CD4-positive, alpha-beta T cell (primary cell): ENCODE measurements around the gene HIBADH. TPM values are rescaled to one million over a fixed set of nuclear protein-coding genes. Genes with fewer than 3 reads are reported as not detected.

Experiments used
- ATAC-seq: fragments of 200-7000 bp; cut with Tn5 transposase; one replicate; pipeline ENCODE4 v1.10.0; 2022; ENCODE audit warnings: mild to moderate bottlenecking; ENCODE audit not compliant: poor library complexity
- CTCF ChIA-PET: fragments of 350-600 bp; sonication (Branson Sonifier 250); formaldehyde crosslinking; loops from one replicate; lab custom pipeline; 2021; ENCODE audit warnings: antibody characterized with exemption, inconsistent platforms; lab: Charles Lee
- POLR2A ChIA-PET: fragments of 350-600 bp; sonication (Branson Sonifier 250); formaldehyde crosslinking; loops from one replicate; lab custom pipeline; 2021; ENCODE audit warnings: antibody characterized with exemption, inconsistent platforms; lab: Charles Lee
- DNase-seq, 14 experiments: peaks; one replicate each; pipeline ENCODE4 v3.0.0-alpha.2; 2013 to 2020; ENCODE audit warnings: mixed read lengths in 2 of 14
- H3K27ac ChIP-seq, 2 donors: one replicate each; pipeline versions ENCODE4 v1.5.1 to v1.7.0; 2013; ENCODE audit warnings: low read length in 2 of 2, low read depth in 1 of 2, mild to moderate bottlenecking in 1 of 2
- H3K27me3 ChIP-seq, 2 experiments: 1 replicate in 1 of 2; 2 replicates in 1 of 2; pipeline versions ENCODE4 v1.6.1 to v1.7.0; 2013; ENCODE audit warnings: low read length in 2 of 2, control low read depth in 1 of 2, mild to moderate bottlenecking in 1 of 2, moderate library complexity in 1 of 2; ENCODE audit not compliant: insufficient read depth in 2 of 2, control insufficient read depth in 1 of 2
- H3K36me3 ChIP-seq: one replicate; pipeline ENCODE4 v1.6.1; 2013; ENCODE audit warnings: low read length, control low read depth; ENCODE audit not compliant: insufficient read depth
- H3K4me1 ChIP-seq: one replicate; pipeline ENCODE4 v1.6.1; 2013; ENCODE audit warnings: low read length, control low read depth; ENCODE audit not compliant: insufficient read depth
- H3K4me3 ChIP-seq: one replicate; pipeline ENCODE4 v1.5.1; 2013; ENCODE audit warnings: mild to moderate bottlenecking, low read length, moderate library complexity
- H3K9me3 ChIP-seq, 2 experiments: 1 replicate in 1 of 2; 2 replicates in 1 of 2; pipeline versions ENCODE4 v1.6.1 to v1.7.0; 2013; ENCODE audit warnings: low read length in 2 of 2, mild to moderate bottlenecking in 2 of 2, control low read depth in 1 of 2, moderate library complexity in 1 of 2; ENCODE audit not compliant: control insufficient read depth in 1 of 2, insufficient read depth in 1 of 2
- H3K27ac Mint-ChIP-seq: one replicate; pipeline ENCODE4 v1.8.0; 2020; ENCODE audit warnings: mixed read lengths
- H3K27me3 Mint-ChIP-seq: one replicate; pipeline ENCODE4 v1.8.0; 2021; ENCODE audit warnings: mixed read lengths
- H3K36me3 Mint-ChIP-seq: one replicate; pipeline ENCODE4 v1.8.0; 2021; ENCODE audit warnings: low read depth, mixed read lengths
- H3K4me1 Mint-ChIP-seq: one replicate; pipeline ENCODE4 v1.8.0; 2021; ENCODE audit warnings: low read depth, mixed read lengths
- H3K4me3 Mint-ChIP-seq: one replicate; pipeline ENCODE4 v1.8.0; 2020; ENCODE audit warnings: mild to moderate bottlenecking, mixed read lengths
- H3K9me3 Mint-ChIP-seq: one replicate; pipeline ENCODE4 v1.8.0; 2020; ENCODE audit warnings: mixed read lengths
- intact Hi-C, 2 experiments: fragments of 100-400 bp; cut with DNase I in 1 of 2; cut with micrococcal nuclease in 1 of 2; formaldehyde crosslinking; loops; one replicate each; pipeline versions ENCODE4 v1.15.1 to v1.9.0; 2023 to 2025; cut with DNase I, micrococcal nuclease
- total RNA-seq, 174 experiments: library from RNA in 2 of 174; stranded (reverse) in 2 of 174; gene quantifications; one replicate each; pipeline ENCODE4 v1.2.3 and lab custom pipeline; 2021 to 2026
- TF ChIP-seq, protein P1 (sequence below): fragments of 200-600 bp; IDR thresholded peaks from one replicate; pipeline ENCODE4 v1.8.0; 2022; ENCODE audit warnings: antibody characterized with exemption, mild to moderate bottlenecking

The HIBADH gene
- total RNA-seq, 2 experiments from 2014 or later, result 6.3 to 8.4 TPM

DNA sequence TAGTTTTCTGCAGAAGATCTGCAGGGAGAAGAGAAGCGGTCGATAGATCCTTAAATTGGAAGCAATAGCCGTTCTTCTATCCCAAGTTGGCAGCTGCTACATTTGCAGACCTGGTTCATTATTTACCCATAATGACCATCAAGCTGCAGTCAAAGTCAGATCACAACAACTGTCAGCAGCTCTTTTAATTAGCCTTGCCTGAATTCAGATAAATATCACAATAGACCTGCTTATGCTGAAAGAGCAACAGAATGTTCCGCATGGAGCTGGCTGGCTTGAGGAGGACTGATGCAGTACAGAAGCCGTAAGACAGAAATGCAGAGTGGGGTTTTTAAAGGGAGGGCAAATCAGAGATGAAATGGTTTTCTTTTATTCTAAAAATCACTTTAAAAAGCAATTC, 109.4 kb downstream of the HIBADH start:
- ATAC-seq (no peak), DNase-seq (no peak)
- no peaks in the 10 kb centered on the region for H3K9me3 ChIP-seq
- no peaks in the 10 kb centered on the region for H3K27me3 Mint-ChIP-seq
- H3K4me3 ChIP-seq, result no peak overlapping the region
- no peaks in the 10 kb centered on the region for H3K27me3 ChIP-seq
- no peaks in the 10 kb centered on the region for H3K9me3 Mint-ChIP-seq
- H3K4me1 ChIP-seq, result no peaks in the 10 kb centered on the region
- TF ChIP-seq, protein P1, sequence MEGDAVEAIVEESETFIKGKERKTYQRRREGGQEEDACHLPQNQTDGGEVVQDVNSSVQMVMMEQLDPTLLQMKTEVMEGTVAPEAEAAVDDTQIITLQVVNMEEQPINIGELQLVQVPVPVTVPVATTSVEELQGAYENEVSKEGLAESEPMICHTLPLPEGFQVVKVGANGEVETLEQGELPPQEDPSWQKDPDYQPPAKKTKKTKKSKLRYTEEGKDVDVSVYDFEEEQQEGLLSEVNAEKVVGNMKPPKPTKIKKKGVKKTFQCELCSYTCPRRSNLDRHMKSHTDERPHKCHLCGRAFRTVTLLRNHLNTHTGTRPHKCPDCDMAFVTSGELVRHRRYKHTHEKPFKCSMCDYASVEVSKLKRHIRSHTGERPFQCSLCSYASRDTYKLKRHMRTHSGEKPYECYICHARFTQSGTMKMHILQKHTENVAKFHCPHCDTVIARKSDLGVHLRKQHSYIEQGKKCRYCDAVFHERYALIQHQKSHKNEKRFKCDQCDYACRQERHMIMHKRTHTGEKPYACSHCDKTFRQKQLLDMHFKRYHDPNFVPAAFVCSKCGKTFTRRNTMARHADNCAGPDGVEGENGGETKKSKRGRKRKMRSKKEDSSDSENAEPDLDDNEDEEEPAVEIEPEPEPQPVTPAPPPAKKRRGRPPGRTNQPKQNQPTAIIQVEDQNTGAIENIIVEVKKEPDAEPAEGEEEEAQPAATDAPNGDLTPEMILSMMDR, result no peak
- ChIA-PET CTCF (interaction anchor here (1.3 kb wide), 1 partner anchor 8 kb away, joined by 3 read pairs; no protein-coding TSS in a partner anchor), POLR2A (no interaction called here)
- H3K27ac Mint-ChIP-seq, result no peak overlapping the region
- intact Hi-C loops, result no loop called here
- no peaks in the 10 kb centered on the region for H3K4me1 Mint-ChIP-seq
- no peak overlapping the region for H3K4me3 Mint-ChIP-seq
- H3K27ac ChIP-seq, result no peak overlapping the region
- no peaks in the 10 kb centered on the region for H3K36me3 Mint-ChIP-seq
- H3K36me3 ChIP-seq, result no peaks in the 10 kb centered on the region

DNA sequence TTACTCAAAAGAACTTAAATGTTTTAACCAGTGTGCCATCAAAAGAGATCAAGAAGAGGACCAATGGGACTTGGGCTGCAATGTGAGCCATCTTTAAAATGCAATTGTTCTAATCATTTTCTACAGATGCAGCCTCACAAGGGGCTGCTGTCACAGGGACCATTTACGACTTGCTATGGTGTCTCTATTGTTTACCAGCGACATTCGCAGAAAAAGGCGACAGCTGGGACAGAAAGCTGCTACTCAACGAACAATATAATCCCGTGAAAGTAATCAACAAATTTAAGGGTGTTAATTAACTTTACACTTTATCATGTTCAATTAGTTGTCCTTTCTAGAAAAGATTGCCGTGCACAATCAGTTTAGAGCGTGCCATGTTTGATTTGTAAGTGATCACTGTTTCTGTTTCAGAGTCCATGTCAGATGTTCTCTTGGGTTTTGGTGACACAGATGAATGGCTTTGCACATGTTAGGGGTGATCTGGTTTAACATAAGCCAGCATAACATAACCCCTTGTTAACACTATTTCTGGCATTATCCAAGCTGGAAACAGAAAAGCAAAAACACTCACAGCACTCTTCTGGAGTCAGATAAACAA, 110.8 kb downstream of the HIBADH start:
- Mint-ChIP-seq H3K27ac (no peak overlapping the region), H3K9me3 (no peaks in the 10 kb centered on the region), H3K27me3 (no peaks in the 10 kb centered on the region), H3K4me1 (no peaks in the 10 kb centered on the region), H3K36me3 (no peaks in the 10 kb centered on the region), H3K4me3 (no peak overlapping the region)
- intact Hi-C loops, result no loop called here
- TF ChIP-seq, protein P1, result no peak
- ATAC-seq (no peak), DNase-seq (no peak)
- no peaks in the 10 kb centered on the region for H3K9me3 ChIP-seq
- CTCF ChIA-PET, result interaction anchor here (1.4 kb wide), 1 partner anchor 23 kb away, joined by 4 read pairs; no protein-coding TSS in a partner anchor
- H3K4me3 ChIP-seq, result no peak overlapping the region
- H3K4me1 ChIP-seq, result no peaks in the 10 kb centered on the region
- no peaks in the 10 kb centered on the region for H3K36me3 ChIP-seq
- no peak overlapping the region for H3K27ac ChIP-seq
- H3K27me3 ChIP-seq, result no peaks in the 10 kb centered on the region
- POLR2A ChIA-PET, result no interaction called here

DNA sequence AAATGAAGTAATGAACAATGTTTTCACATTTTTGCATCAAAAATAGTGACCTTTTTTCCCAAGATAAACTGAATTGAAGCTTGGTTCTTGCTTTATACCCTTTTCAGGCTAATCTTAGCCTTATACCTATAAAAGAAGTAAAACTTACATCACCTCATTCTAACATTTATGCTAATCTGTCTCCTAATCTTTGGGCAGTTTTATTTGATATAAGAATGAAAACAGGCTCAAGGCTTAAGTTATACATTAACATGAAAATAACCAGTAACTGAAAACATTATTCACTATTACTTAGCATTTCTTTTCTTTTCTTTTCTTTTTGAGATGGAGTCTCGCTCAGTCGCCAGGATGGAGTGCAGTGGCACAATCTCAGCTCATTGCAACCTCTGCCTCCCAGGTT, 113.1 kb downstream of the HIBADH start:
- ChIA-PET POLR2A (no interaction called here), CTCF (no interaction called here)
- Mint-ChIP-seq H3K27ac (no peak overlapping the region), H3K4me3 (no peak overlapping the region), H3K36me3 (no peaks in the 10 kb centered on the region), H3K9me3 (no peaks in the 10 kb centered on the region), H3K27me3 (no peaks in the 10 kb centered on the region), H3K4me1 (no peaks in the 10 kb centered on the region)
- Histone ChIP-seq H3K4me1 (no peaks in the 10 kb centered on the region), H3K27me3 (no peaks in the 10 kb centered on the region), H3K4me3 (no peak overlapping the region), H3K36me3 (no peaks in the 10 kb centered on the region), H3K27ac (no peak overlapping the region), H3K9me3 (no peaks in the 10 kb centered on the region)
- TF ChIP-seq, protein P1, result no peak
- DNase-seq (no peak), ATAC-seq (no peak)
- intact Hi-C loops, result no loop called here
